AG04450 (cell line): ENCODE measurements around the gene CTPS2. TPM values are rescaled to one million over a fixed set of nuclear protein-coding genes. Genes with fewer than 3 reads are reported as not detected.

ENCODE experiments used
- CTCF ChIA-PET: fragments of 300-600, 350-600 bp; formaldehyde crosslinking; extraction: SDS; loops from one replicate; lab custom pipeline; 2022; ENCODE audit warnings: antibody characterized with exemption, inconsistent platforms; lab: Charles Lee
- POLR2A ChIA-PET: fragments of 350-600 bp; formaldehyde crosslinking; extraction: SDS; loops from one replicate; lab custom pipeline; 2021; ENCODE audit warnings: antibody characterized with exemption, inconsistent platforms; lab: Yijun Ruan, JAX
- DNase-seq: peaks from one replicate; pipeline ENCODE4 v3.0.0-alpha.2; 2011; ENCODE audit warnings: low read depth, low spot score
- H3K27ac ChIP-seq: one replicate; pipeline ENCODE4 v1.5.1; 2012; ENCODE audit warnings: low read depth, low read length, control low read depth
- H3K27me3 ChIP-seq: one replicate; pipeline ENCODE4 v1.6.0; 2012; ENCODE audit warnings: low read length; ENCODE audit not compliant: control insufficient read depth, insufficient read depth
- H3K4me3 ChIP-seq: 2 replicates; pipeline ENCODE4 v1.5.1; 2011; ENCODE audit warnings: mild to moderate bottlenecking, low read depth, low read length, control low read depth
- H3K9me3 ChIP-seq: 2 replicates; pipeline ENCODE4 v1.5.1; 2012; ENCODE audit warnings: low read length; ENCODE audit not compliant: control insufficient read depth, insufficient read depth
- CTCF ChIP-seq: IDR thresholded peaks from 2 replicates; pipeline ENCODE4 v1.5.1; 2011; ENCODE audit warnings: low read depth, low read length, control low read depth, inconsistent platforms
- polyA plus RNA-seq: library from polyadenylated mRNA; depleted of rRNA; stranded (reverse); fragments of >200 nt; gene quantifications from 2 replicates; pipeline ENCODE4 v1.2.3, GENCODE V29; 2011

CTPS2 gene
- polyA plus RNA-seq, 1 experiment: 11.7 TPM

- POLR2A ChIA-PET: no interaction called here
- no peak for DNase-seq
Measured at GRCh38 chrX:16714504-16714903, 2.0 kb upstream of the CTPS2 start.

GRCh38 chrX:16711893-16712547 lies 449 bp downstream of the CTPS2 start:
- no peak for DNase-seq
- no peak for TF ChIP-seq CTCF
- Histone ChIP-seq H3K27ac (no peak overlapping the region), H3K9me3 (no peaks in the 10 kb centered on the region), H3K4me3 (peak overlapping the region; percentile 66), H3K27me3 (no peaks in the 10 kb centered on the region)
- POLR2A ChIA-PET: no interaction called here
- CTCF ChIA-PET: no interaction called here

More at GRCh38 chrX:16714504-16714903, 2.0 kb upstream of the CTPS2 start:
- TF ChIP-seq CTCF: no peak
- Histone ChIP-seq H3K9me3 (no peaks in the 10 kb centered on the region), H3K27me3 (no peaks in the 10 kb centered on the region), H3K4me3 (no peak overlapping the region), H3K27ac (no peak overlapping the region)
- CTCF ChIA-PET: no interaction called here

GRCh38 chrX:16711219-16711811 lies 1.2 kb downstream of the CTPS2 start:
- peak overlapping the region; percentile 66 for H3K4me3 ChIP-seq
- CTCF ChIA-PET: interaction anchor here (0.6 to 1.4 kb wide), 2 partner anchors 15 to 273 kb away, joined by 3 read pairs; no protein-coding TSS in a partner anchor
- no peak for TF ChIP-seq CTCF
- DNase-seq: no peak
- H3K27me3 ChIP-seq: no peaks in the 10 kb centered on the region
- H3K9me3 ChIP-seq: no peaks in the 10 kb centered on the region
- no peak overlapping the region for H3K27ac ChIP-seq
- POLR2A ChIA-PET: no interaction called here

- no peaks in the 10 kb centered on the region for H3K27me3 ChIP-seq
- H3K4me3 ChIP-seq: no peak overlapping the region
- no peak for TF ChIP-seq CTCF
- DNase-seq: no peak
- ChIA-PET CTCF (no interaction called here), POLR2A (no interaction called here)
- H3K27ac ChIP-seq: no peak overlapping the region
- H3K9me3 ChIP-seq: no peaks in the 10 kb centered on the region
Measured at GRCh38 chrX:16708016-16708415, 4.5 kb downstream of the CTPS2 start.

GRCh38 chrX:16705370-16705769 lies 7.1 kb downstream of the CTPS2 start:
- Histone ChIP-seq H3K27me3 (no peaks in the 10 kb centered on the region), H3K27ac (no peak overlapping the region), H3K9me3 (no peaks in the 10 kb centered on the region), H3K4me3 (no peak overlapping the region)
- CTCF ChIA-PET: no interaction called here
- no peak for DNase-seq
- POLR2A ChIA-PET: no interaction called here
- TF ChIP-seq CTCF: no peak
